Trophoblast cell (in vitro differentiated cells and primary cell): Measurements from ENCODE around the gene GRAMD1A.

Source experiments
- DNase-seq, 2 donors: peaks; one replicate each; pipeline ENCODE4 v3.0.0-alpha.2; 2016
- H2AFZ ChIP-seq: 2 replicates; pipeline ENCODE4 v1.6.1; 2013; ENCODE audit warnings: low read length, moderate library complexity, mild to moderate bottlenecking; ENCODE audit not compliant: insufficient read depth, poor library complexity
- H2AK5ac ChIP-seq: 2 replicates; pipeline ENCODE4 v1.6.1; 2013; ENCODE audit warnings: mild to moderate bottlenecking, low read length
- H2BK120ac ChIP-seq: 2 replicates; pipeline ENCODE4 v1.6.1; 2013; ENCODE audit warnings: low read length, mild to moderate bottlenecking, moderate library complexity; ENCODE audit not compliant: insufficient read depth, poor library complexity
- H2BK12ac ChIP-seq: 2 replicates; pipeline ENCODE4 v1.6.1; 2013; ENCODE audit warnings: mild to moderate bottlenecking, low read length, moderate library complexity
- H2BK5ac ChIP-seq: 2 replicates; pipeline ENCODE4 v1.6.1; 2013; ENCODE audit warnings: low read length, low read depth, moderate library complexity, mild to moderate bottlenecking; ENCODE audit not compliant: poor library complexity
- H3K14ac ChIP-seq: 2 replicates; pipeline ENCODE4 v1.6.1; 2013; ENCODE audit warnings: mild to moderate bottlenecking, low read length
- H3K18ac ChIP-seq: 2 replicates; pipeline ENCODE4 v1.6.1; 2013; ENCODE audit warnings: mild to moderate bottlenecking, low read length
- H3K23ac ChIP-seq: 2 replicates; pipeline ENCODE4 v1.6.1; 2013; ENCODE audit warnings: low read length
- H3K27ac ChIP-seq: 2 replicates; pipeline ENCODE4 v1.5.1; 2013; ENCODE audit warnings: low read depth, mild to moderate bottlenecking, inconsistent platforms, low read length, moderate library complexity
- H3K27me3 ChIP-seq: 2 replicates; pipeline ENCODE4 v1.6.1; 2013; ENCODE audit warnings: inconsistent platforms, mild to moderate bottlenecking, low read length, moderate library complexity; ENCODE audit not compliant: insufficient read depth
- H3K36me3 ChIP-seq, 2 experiments: 1 replicate in 1 of 2; 2 replicates in 1 of 2; pipeline ENCODE4 v1.6.1; 2013; ENCODE audit warnings: low read length in 2 of 2, mild to moderate bottlenecking in 2 of 2, moderate library complexity in 1 of 2; ENCODE audit not compliant: insufficient read depth in 2 of 2, control insufficient read depth in 1 of 2
- H3K4ac ChIP-seq: 2 replicates; pipeline ENCODE4 v1.6.1; 2013; ENCODE audit warnings: low read depth, mild to moderate bottlenecking, low read length, moderate library complexity
- H3K4me1 ChIP-seq, 2 experiments: 1 replicate in 1 of 2; 2 replicates in 1 of 2; pipeline ENCODE4 v1.6.1; 2013; ENCODE audit warnings: low read length in 2 of 2, mild to moderate bottlenecking in 2 of 2, moderate library complexity in 1 of 2; ENCODE audit not compliant: insufficient read depth in 2 of 2, control insufficient read depth in 1 of 2
- H3K4me2 ChIP-seq: 2 replicates; pipeline ENCODE4 v1.6.1; 2013; ENCODE audit warnings: inconsistent platforms, mild to moderate bottlenecking, low read length, moderate library complexity
- H3K4me3 ChIP-seq: 2 replicates; pipeline ENCODE4 v1.5.1; 2013; ENCODE audit warnings: mild to moderate bottlenecking, low read depth, low read length, inconsistent platforms
- H3K79me1 ChIP-seq: one replicate; pipeline ENCODE4 v1.6.1; 2013; ENCODE audit warnings: low read length
- H3K79me2 ChIP-seq: 2 replicates; pipeline ENCODE4 v1.6.1; 2013; ENCODE audit warnings: low read length, mild to moderate bottlenecking; ENCODE audit not compliant: control insufficient read depth, insufficient read depth, poor library complexity
- H3K9ac ChIP-seq: 2 replicates; pipeline ENCODE4 v1.6.1; 2013; ENCODE audit warnings: mild to moderate bottlenecking, low read length
- H3K9me3 ChIP-seq: 2 replicates; pipeline ENCODE4 v1.6.1; 2013; ENCODE audit warnings: low read depth, mild to moderate bottlenecking, control low read depth, inconsistent platforms, low read length; ENCODE audit not compliant: insufficient read depth
- H4K12ac ChIP-seq: 2 replicates; pipeline ENCODE4 v1.6.1; 2013; ENCODE audit warnings: low read depth, mild to moderate bottlenecking, low read length, moderate library complexity
- H4K8ac ChIP-seq: 2 replicates; pipeline ENCODE4 v1.6.1; 2013; ENCODE audit warnings: low read depth, mild to moderate bottlenecking, low read length, moderate library complexity
- H4K91ac ChIP-seq: one replicate; pipeline ENCODE4 v1.6.1; 2013; ENCODE audit warnings: low read depth, mild to moderate bottlenecking, low read length, moderate library complexity
- WGBS: extraction: QIAGEN DNeasy Blood & Tissue Kit; methylation state at CpG from one replicate; pipeline ENCODE4 v1.1.7; 2013; ENCODE audit warnings: missing lambda C conversion rate; ENCODE audit not compliant: insufficient read length, insufficient coverage; ENCODE audit errors: extremely low coverage; 5-methylcytosine and 5-hydroxymethylcytosine counted together

Gene GRAMD1A

GRCh38 chr19:35033067-35034004 is 33.2 kb downstream of the GRAMD1A start:
- Histone ChIP-seq H3K4ac (no peak overlapping the region), H2BK5ac (no peak overlapping the region), H4K8ac (no peak overlapping the region), H3K4me3 (no peak overlapping the region), H2AFZ (no peak overlapping the region), H3K18ac (no peak overlapping the region), H3K27me3 (peaks cover 20% of the 10 kb centered on the region), H3K9me3 (no peaks in the 10 kb centered on the region), H3K14ac (no peak overlapping the region), H2BK120ac (no peak overlapping the region), H4K91ac (no peak overlapping the region), H4K12ac (no peak overlapping the region), H3K27ac (no peak overlapping the region), H3K36me3 (peaks cover 0 to under 1% of the 10 kb centered on the region in 2 experiments), H3K4me1 (peaks cover 5 to 10% of the 10 kb centered on the region in 2 experiments), H3K79me1 (no peaks in the 10 kb centered on the region), H2AK5ac (no peak overlapping the region), H3K4me2 (no peak overlapping the region), H2BK12ac (no peak overlapping the region), H3K9ac (no peak overlapping the region), H3K79me2 (no peaks in the 10 kb centered on the region), H3K23ac (no peak overlapping the region)
- DNase-seq: no peak
- WGBS: no CpG with 5 or more reads among the region's 30 CpGs

GRCh38 chr19:35034005-35034502 is 33.9 kb downstream of the GRAMD1A start:
- Histone ChIP-seq H3K14ac (no peak overlapping the region), H3K4me1 (peaks cover 5 to 10% of the 10 kb centered on the region in 2 experiments), H3K4ac (no peak overlapping the region), H2AFZ (no peak overlapping the region), H2BK5ac (no peak overlapping the region), H2AK5ac (no peak overlapping the region), H3K79me2 (no peaks in the 10 kb centered on the region), H3K27me3 (peaks cover 20% of the 10 kb centered on the region), H3K79me1 (no peaks in the 10 kb centered on the region), H2BK12ac (no peak overlapping the region), H4K8ac (no peak overlapping the region), H3K23ac (no peak overlapping the region), H3K36me3 (no peaks in the 10 kb centered on the region), H3K18ac (no peak overlapping the region), H3K9me3 (no peaks in the 10 kb centered on the region), H3K9ac (no peak overlapping the region), H3K27ac (no peak overlapping the region), H4K91ac (no peak overlapping the region), H3K4me3 (no peak overlapping the region), H2BK120ac (no peak overlapping the region), H4K12ac (no peak overlapping the region), H3K4me2 (no peak overlapping the region)
- WGBS: no CpG with 5 or more reads among the region's 17 CpGs
- no peak for DNase-seq

- peaks cover 19% of the 10 kb centered on the region for H3K27me3 ChIP-seq
- no peaks in the 10 kb centered on the region for H3K79me1 ChIP-seq
- H4K91ac ChIP-seq: no peak overlapping the region
- H3K4me3 ChIP-seq: no peak overlapping the region
- H3K23ac ChIP-seq: no peak overlapping the region
- no peak overlapping the region for H3K27ac ChIP-seq
- H3K18ac ChIP-seq: no peak overlapping the region
- H3K9me3 ChIP-seq: no peaks in the 10 kb centered on the region
- no peaks in the 10 kb centered on the region for H3K79me2 ChIP-seq
- H3K36me3 ChIP-seq: no peaks in the 10 kb centered on the region
- no peak for DNase-seq
- H2AFZ ChIP-seq: no peak overlapping the region
- peaks cover 4 to 8% of the 10 kb centered on the region in 2 experiments for H3K4me1 ChIP-seq
- WGBS: no CpG with 5 or more reads among the region's 17 CpGs
- no peak overlapping the region for H4K8ac ChIP-seq
- H2BK12ac ChIP-seq: no peak overlapping the region
- H3K9ac ChIP-seq: no peak overlapping the region
- no peak overlapping the region for H2BK120ac ChIP-seq
- no peak overlapping the region for H2AK5ac ChIP-seq
- H4K12ac ChIP-seq: no peak overlapping the region
- H3K4me2 ChIP-seq: no peak overlapping the region
- no peak overlapping the region for H2BK5ac ChIP-seq
- H3K4ac ChIP-seq: no peak overlapping the region
- no peak overlapping the region for H3K14ac ChIP-seq
Measured at GRCh38 chr19:35034588-35035382, 34.7 kb downstream of the GRAMD1A start.

- no peaks in the 10 kb centered on the region for H3K36me3 ChIP-seq
- no peak overlapping the region for H3K4ac ChIP-seq
- no peak overlapping the region for H3K18ac ChIP-seq
- no peak overlapping the region for H3K27ac ChIP-seq
- H3K4me2 ChIP-seq: no peak overlapping the region
- no peak overlapping the region for H4K12ac ChIP-seq
- H3K4me1 ChIP-seq: peaks cover 13 to 17% of the 10 kb centered on the region in 2 experiments
- no peaks in the 10 kb centered on the region for H3K79me2 ChIP-seq
- H3K14ac ChIP-seq: no peak overlapping the region
- H3K9ac ChIP-seq: no peak overlapping the region
- no peak for DNase-seq
- H3K4me3 ChIP-seq: no peak overlapping the region
- no CpG with 5 or more reads among the region's 13 CpGs for WGBS
- no peaks in the 10 kb centered on the region for H3K27me3 ChIP-seq
- peaks cover 13% of the 10 kb centered on the region for H3K79me1 ChIP-seq
- no peak overlapping the region for H2AK5ac ChIP-seq
- no peak overlapping the region for H2BK120ac ChIP-seq
- H4K91ac ChIP-seq: no peak overlapping the region
- no peak overlapping the region for H2AFZ ChIP-seq
- no peak overlapping the region for H2BK5ac ChIP-seq
- no peak overlapping the region for H2BK12ac ChIP-seq
- no peak overlapping the region for H4K8ac ChIP-seq
- no peaks in the 10 kb centered on the region for H3K9me3 ChIP-seq
- H3K23ac ChIP-seq: no peak overlapping the region
Measured at GRCh38 chr19:35037716-35038622, 37.8 kb downstream of the GRAMD1A start.
